ENCODE measurements around the gene MTARC1. TPM values are rescaled to one million over a fixed set of nuclear protein-coding genes. Genes with fewer than 3 reads are reported as not detected.
A peak's percentile ranks its signal among the peaks of the same experiment; 100 is the strongest.

The MTARC1 gene
- polyA plus RNA-seq, 5 donors, result 18.9 to 26.1 (median 20.7) TPM

DNA sequence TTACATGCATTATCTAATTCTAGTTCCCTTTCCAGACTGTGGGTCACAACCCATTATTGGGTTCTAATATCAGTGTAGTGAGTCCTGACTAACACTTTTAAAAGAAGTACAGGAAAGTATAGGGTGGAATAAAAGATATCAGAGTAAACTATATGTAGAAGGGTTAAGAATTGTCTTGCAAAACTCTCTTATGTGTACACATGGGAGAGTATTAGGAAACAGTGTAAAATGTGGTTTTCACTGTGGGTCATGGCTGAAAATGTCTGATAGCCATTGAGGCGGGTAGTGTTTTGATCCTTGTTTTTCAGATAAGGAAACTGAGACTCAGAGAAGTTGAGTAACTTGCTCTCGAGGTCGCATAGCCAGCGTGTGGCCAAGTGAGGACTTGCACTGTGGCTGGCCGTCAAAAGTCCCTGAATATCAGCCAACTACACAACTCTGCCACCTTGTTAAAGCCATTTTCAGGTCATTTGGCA is 18.5 kb upstream of the MTARC1 start:
- DNase-seq, result no peak

GRCh38 chr1:220769205-220769604 is 17.5 kb upstream of the MTARC1 start:
- DNase-seq, result no peak

DNA sequence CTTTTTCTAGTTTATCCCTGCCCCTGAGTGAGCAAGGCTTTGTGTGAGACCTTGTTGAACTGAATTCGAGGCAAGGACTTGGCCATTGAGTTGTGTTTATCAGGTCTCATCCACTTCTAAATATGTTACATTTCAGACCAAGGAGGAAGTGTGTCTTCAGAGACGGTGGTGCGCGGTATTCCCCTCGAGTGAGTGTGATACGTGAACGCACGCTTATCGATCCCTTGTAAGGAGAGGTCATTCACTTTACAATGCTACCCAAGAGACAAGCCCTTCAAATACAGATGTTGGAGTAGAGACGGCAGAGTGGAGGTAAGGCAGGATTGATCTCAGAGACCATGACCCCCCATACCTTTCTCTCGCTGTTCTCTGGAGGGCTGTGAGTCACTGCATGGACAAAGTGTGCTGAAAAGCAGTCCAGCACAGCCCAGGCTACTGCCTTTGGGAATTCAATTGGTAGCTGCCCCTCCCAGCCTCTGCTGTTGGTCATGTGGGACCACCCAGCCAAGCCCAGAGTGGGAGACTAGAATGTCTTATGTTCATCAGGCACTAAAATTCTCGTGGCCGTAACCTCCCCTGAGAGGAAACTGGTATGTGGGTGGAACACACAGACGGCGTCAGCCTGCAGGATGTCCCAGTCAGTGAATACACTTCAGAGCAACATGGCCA is 16.3 kb upstream of the MTARC1 start:
- no peak for DNase-seq

DNA sequence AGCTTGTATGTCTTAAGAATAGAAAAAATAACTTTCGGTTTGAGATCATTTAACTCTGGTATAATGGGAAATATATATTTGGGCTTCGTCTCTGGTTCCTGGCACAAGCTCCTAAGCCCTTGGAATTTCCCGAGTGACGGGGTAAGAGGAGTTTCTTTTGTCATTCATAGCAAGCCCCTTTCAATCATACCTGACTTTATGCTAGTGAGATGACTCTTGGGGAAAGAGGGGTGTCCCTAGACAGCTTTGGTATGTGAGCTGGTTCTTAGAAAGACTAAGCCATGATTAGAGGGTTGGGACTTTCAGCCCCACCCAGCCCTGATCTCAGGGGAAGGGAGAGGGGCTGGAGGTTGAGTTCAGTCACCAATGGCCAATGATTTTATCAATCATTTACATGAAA is 13.9 kb upstream of the MTARC1 start:
- no peak for DNase-seq

GRCh38 chr1:220775240-220775853 is 11.4 kb upstream of the MTARC1 start:
- no peak for DNase-seq

DNA sequence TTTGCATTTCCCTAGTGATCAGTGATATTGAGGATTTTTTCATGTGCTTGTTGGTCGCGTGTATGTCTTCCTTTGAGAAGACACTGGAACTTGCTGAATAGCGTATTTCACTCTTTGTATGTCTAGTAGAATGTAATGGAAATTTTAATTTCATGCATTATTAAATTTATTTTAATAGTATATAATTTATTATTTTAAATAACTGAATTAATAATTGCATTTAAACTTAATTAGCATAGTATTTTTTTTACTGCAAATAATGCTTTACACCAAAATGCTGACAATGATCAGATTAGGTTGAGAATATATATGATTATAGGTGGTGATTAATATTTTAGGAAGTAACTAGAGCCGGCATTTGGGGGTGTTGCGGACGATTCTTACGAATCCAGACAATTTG is 10.5 kb upstream of the MTARC1 start:
- DNase-seq, result no peak

DNA sequence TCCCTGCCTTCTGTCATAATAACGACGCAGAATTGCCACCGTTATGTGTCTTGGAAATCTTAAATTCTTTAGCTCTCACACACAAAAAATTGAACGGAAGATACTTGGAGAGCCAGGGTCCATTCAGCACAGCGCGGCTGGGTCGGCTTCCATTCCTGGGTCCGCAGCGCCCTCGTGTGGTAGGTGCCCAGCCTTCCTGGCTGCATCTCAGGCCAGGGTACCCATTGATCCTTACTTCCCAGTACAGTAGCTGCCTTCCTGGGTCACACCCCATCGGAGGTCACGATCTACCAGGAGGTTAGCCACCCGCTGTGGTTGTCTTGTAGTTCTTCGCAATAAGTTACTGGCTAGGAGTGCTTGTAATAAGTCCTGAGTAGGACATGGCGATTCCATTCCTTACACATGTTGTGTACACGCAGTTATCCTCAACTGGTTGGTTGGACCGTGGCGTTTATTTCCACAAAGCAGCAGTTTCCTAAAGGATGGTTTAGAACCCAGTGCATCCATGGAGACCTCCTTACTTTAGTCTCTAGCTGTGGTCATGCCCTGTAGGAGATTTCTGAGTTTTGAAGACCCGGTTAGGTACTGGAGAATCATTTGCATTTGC is 9.9 kb upstream of the MTARC1 start:
- peak; percentile 51 to 70 for DNase-seq

GRCh38 chr1:220783453-220783852 is 3.3 kb upstream of the MTARC1 start:
- no peak for DNase-seq

DNA sequence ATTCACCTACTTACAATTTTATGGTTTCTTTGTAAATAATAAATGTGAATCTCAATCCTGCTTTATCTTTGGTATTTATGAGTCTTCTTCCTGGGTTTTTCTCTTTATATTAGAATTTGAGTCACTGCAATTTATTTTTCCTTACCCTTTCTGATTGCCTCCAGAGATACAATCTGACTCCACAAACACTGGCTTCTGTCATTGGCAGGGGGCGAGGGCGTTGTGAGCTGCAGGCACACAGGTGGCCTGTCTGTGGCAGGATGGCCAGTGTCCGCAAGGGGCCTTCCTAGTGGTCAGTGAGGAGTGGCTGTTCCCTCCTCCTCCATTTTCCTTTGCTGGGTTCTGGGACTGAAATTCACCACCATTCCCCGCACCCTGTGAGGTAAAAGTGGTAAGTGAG is 2.0 kb upstream of the MTARC1 start:
- no peak for DNase-seq

DNA sequence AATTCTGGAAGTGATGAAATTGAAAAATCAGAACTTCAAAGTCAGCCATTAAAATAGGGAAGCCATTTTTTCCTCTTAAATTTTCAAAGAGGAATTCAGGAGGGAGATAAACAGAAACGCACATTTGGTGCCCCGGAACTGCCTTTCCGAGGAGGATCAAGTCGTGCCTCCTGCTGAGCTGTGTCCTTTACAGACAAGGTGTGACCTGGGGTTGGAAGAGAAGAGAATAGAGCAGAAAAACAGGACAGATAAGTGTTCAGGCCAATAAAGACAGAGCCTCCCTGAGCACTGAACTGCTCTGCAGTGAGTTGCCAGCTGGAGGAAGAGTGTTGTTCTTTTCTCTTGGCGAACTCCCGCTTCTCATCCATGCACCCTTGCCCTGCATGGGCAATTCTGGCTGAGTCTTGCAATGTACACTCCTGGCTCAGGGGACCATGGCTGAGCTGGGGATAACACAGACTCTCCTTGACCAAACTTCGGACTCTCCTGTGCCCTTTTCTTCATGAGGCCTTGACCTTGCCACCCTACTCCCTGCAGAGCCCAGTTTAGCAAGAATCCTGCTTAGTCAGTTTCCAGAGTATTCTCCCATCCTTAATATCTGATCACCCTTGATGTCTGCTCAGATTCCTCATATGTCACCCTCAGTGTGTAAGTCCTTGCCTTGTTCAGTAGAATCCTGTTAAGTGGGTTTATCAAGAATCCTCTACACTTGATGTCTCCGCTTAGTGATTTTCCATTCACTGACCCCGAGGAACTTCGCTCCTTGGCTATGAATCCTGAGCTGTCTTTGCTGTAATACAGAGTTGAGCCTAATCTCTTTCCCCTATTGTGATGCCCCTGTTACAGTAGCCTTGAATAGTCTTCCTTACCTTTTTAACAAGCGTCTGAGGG is 1.3 kb upstream of the MTARC1 start:
- DNase-seq, result no peak

- no peak for DNase-seq
Measured at GRCh38 chr1:220786057-220786336, 716 bp upstream of the MTARC1 start.

GRCh38 chr1:220787069-220787619 is 431 bp downstream of the MTARC1 start:
- peak in 1 of 2 donors; percentile 39 for DNase-seq

GRCh38 chr1:220788900-220789299 is 2.2 kb downstream of the MTARC1 start:
- DNase-seq, result no peak

GRCh38 chr1:220789532-220790147 is 2.9 kb downstream of the MTARC1 start:
- DNase-seq, result no peak

- DNase-seq, result no peak
Measured at GRCh38 chr1:220791285-220791684, 4.6 kb downstream of the MTARC1 start.

DNA sequence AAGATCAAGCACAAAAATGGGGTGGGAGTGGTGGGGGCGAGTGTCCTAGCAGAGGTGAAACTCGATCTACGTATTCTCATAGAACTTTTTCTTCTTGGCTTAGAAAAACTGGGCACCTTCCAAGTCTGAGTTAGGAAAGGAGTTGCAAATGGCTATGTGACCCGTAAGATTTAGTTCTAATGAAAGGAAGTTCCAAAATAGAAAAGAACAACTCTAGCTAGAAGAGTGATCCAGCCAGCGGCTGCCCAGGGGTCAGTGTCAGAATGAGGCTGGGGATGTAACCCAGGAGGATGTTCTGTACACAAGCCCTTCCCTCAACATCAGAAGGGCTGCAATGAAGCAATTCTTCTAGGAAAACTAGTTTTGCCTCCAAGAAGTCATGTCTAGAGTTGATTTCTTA is 5.2 kb downstream of the MTARC1 start:
- peak in 1 of 2 donors; percentile 37 for DNase-seq

DNA sequence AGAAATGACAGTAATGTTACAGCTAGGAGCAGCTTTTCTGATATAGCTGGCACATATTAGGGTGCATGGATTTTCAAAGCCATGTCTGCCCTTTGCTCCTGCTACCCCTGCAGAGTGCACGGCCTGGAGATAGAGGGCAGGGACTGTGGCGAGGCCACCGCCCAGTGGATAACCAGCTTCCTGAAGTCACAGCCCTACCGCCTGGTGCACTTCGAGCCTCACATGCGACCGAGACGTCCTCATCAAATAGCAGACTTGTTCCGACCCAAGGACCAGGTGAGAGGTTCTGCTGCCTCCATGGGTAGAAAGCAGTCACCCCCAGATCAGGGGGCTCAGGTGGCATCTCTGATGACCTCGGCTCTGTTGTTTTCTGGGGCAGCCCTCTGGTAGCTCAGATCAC is 9.8 kb downstream of the MTARC1 start:
- DNase-seq, result no peak

DNA sequence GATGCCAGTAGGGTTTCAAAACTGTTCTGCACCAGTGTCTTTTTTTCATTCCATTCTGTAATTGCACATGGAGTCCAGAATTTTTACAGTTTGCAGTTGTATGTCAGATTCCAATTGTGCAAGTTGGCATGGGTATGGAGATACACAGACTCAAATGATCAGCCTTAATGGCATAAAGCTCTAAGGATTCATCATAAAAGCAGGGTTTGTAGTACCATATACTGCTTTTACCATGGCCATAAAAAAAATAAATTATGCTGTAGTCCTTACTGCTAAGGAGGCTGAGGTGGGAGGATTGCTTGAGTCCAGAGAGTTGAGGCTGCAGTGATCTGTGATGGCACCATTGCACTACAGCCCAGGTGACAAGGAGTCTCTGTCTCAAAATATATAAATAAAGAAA is 10.3 kb downstream of the MTARC1 start:
- DNase-seq, result no peak

GRCh38 chr1:220797553-220797952 is 10.8 kb downstream of the MTARC1 start:
- no peak for DNase-seq

- no peak for DNase-seq
Measured at GRCh38 chr1:220798338-220798737, 11.6 kb downstream of the MTARC1 start.

- DNase-seq, result no peak
Measured at GRCh38 chr1:220800262-220800661, 13.5 kb downstream of the MTARC1 start.

Measured in right lung (tissue), 5 donors.